GM18867 (cell line): ENCODE results near the gene UBE2C.
"Not testable (repeated sequence)": the region's sequence is repeated elsewhere in the genome, so short reads cannot be mapped to it uniquely, and the experiment has no call there.

ENCODE experiments used
- ATAC-seq: cut with Tn5 transposase; IDR thresholded peaks from one replicate; pipeline ENCODE4 v1.9.1; 2021; ENCODE audit warnings: mild to moderate bottlenecking, moderate library complexity; ENCODE audit not compliant: unreplicated experiment

The UBE2C gene

DNA sequence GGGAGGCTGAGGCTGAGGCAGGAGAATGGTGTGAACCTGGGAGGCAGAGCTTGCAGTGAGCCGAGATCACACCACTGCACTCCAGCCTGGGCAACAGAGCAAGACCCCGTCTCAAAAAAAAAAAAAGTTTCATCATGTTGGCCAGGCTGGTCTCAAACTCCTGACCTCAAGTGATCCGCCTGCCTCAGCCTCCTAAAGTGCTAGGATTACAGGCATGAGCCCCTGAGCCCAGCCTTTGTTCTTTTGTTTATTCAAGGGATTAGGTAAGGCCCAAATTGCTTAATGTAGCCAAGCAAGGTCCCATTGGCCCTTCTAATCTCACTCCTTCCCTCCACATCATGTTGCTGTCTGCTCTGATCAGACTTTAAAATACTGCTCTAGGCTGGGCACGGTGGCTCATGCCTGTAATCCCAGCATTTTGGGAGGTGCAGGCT lies 17.2 kb downstream of the UBE2C start:
- not testable (repeated sequence) for ATAC-seq

- no peak for ATAC-seq
These were observed 20.2 kb downstream of the UBE2C start for GRCh38 chr20:45832619-45833018.

GRCh38 chr20:45833030-45833882 lies 20.8 kb downstream of the UBE2C start, which contains the start of gene SNX21:
Gene SNX21 (plus strand): TSS chr20:45833799. CDS start chr20:45833920, 121 bp downstream.
- peak; percentile 47 for ATAC-seq

- peak; percentile 51 for ATAC-seq
These were observed 21.7 kb downstream of the UBE2C start for GRCh38 chr20:45833883-45834796.

GRCh38 chr20:45834797-45835161 lies 22.3 kb downstream of the UBE2C start:
- ATAC-seq = no peak

DNA sequence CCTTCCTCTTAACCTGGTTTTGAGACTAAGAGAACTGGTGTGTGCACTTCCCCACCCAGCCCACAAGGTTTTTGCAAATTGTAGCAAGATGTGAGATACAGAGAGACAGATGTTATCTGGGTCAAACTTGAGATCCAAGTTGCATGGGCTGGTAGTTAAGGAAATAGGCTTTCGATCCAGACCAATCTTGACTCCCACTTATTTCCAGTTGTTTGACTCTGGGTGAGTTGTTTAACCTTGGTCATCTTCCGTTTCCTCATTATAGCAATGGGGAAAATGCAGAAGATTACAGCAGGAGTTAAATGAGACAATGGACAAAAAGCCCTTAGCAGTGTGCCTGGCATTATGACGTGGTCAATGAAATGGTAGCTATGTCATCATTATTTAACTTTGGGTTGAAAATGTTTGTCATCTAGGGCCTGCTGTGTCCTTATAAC lies 22.9 kb downstream of the UBE2C start:
- no peak for ATAC-seq

DNA sequence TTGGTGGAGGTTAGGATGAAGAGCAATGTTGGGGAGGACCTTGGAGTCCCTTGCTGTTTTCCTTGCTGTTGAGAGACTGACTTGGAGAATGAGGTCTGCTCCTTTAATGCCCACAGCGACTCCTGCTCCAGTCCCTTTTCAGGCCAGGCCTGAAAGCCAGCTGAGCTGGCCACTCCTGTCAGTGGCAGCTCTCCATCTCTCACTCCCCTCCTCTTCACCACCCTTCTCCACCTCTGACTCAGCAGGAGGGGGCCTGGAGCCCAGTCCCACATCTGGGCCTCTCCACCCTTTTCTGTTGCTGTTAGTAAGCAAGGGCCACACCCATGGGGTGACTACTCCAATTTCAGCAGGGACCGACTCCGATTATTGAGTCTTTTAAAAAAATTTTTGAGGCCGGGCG lies 23.4 kb downstream of the UBE2C start:
- no peak for ATAC-seq

DNA sequence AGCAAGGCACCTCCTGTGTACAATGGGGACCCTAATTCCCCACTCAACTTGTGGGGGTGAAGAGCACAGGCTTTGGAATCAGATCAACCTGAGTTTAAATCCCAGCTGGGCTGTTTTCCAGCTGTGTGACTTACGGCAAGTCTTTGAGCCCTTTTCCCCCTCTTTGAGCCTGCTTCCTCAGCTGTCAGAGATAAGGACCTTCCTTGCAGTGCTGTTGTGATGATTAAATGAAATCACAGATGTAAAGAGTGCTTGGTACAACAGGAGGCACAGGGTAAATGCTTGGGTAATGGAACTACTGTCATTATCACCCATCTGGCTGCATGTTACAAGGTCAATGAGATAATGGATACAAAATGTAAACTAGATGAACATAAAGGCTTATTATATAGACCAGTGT lies 24.4 kb downstream of the UBE2C start:
- no peak for ATAC-seq

DNA sequence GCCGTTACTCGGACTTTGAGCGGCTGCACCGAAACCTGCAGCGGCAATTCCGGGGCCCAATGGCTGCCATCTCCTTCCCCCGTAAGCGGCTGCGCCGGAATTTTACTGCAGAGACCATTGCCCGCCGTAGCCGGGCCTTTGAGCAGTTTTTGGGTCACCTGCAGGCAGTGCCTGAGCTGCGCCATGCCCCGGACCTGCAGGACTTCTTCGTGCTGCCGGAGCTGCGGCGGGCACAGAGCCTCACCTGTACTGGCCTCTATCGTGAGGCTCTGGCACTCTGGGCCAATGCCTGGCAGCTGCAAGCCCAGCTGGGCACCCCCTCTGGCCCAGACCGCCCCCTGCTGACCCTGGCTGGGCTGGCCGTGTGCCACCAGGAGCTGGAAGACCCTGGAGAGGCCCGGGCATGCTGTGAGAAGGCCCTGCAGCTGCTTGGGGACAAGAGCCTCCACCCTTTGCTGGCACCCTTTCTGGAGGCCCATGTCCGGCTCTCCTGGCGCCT lies 28.3 kb downstream of the UBE2C start:
- ATAC-seq = no peak

DNA sequence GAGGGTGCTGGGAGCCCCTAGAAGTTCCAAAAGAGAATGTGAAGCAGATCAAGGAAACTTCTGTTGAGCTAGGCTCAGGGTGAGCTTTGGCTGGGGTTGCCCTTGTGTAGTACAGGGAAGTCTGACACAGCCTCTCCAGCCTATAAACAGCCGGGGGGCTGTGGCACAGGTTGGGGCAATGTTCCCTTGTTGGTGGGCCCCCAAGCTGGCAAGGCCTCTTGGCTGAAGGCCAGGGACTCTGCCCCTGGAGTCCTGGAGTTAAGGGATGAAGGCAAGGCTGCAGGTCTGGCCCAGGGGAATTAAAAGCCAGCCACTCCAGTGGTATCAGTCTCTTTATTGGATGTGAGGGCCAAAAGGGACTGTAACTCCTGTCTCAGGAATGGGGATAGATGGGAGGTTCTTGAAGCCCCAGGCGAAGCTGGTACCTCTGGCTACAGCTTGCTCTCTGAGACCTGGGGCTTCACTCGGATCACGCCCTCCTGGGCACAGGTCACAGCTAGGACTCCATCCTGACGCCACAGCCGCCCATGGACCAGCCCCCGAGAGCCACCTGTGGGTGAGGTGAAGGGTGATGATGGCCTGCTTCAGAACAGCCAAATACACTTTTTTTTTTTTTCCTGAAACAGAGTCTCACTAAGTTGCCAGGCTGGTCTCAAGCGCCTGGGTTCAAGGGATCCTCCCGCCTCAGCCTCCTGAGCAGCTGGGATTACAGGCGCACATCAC lies 29.1 kb downstream of the UBE2C start:
- ATAC-seq = no peak

DNA sequence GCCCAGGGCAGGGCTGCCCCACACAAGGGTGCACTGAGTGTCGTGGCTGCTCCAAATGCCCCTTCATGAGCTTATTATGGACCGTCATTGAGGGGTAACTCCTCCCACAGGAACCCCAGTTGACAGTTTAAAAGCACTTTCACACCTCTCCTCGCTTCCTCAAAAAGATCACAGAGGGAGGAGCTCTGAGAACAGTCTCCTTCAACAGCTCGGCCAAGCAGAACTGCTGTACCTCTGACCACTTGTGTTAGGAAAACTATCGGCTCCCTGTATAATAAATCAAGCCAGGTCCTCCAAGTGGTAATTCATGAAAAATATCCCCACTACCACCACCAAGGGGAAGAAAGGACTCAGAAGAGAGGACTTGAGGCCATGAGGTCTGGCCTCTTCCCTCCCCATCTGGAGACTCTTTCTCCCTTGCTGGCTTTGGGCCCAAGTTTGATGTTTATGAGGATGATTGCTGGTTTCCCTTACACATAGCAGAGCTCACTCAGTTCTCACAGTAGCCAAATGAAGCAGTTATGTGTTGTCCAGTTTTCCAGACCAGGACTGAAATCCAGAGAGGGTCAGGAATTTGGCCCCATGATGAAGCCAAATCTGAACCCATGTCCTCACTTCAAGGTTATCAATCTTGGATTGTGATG lies 29.8 kb downstream of the UBE2C start:
- ATAC-seq = peak; percentile 71

GRCh38 chr20:45843506-45843905 lies 31.1 kb downstream of the UBE2C start:
- no peak for ATAC-seq

GRCh38 chr20:45845452-45845851 lies 33.0 kb downstream of the UBE2C start:
- no peak for ATAC-seq

GRCh38 chr20:45848421-45848820 lies 36.0 kb downstream of the UBE2C start:
- no peak for ATAC-seq

- no peak for ATAC-seq
These were observed 36.6 kb downstream of the UBE2C start for GRCh38 chr20:45848969-45849582.

DNA sequence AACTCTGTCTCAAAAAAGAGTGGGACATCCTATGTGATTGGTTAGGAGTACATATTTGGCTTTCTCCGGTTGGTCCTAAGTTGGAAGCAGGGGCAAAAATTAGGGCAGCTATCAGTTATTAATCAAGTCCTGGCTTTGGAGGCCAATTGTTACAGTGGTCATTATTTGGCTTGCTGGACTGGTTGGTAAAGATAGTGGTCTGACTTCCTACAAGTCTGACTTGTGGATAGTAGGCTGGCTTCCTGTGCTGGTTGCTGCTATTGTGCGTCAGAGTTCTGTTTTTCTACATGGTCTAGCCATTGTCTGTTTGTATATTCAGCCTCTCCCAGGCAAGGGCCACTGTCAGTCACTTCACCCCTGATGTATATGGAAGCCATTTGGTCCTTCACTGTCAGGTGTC lies 37.8 kb downstream of the UBE2C start:
- no peak for ATAC-seq

DNA sequence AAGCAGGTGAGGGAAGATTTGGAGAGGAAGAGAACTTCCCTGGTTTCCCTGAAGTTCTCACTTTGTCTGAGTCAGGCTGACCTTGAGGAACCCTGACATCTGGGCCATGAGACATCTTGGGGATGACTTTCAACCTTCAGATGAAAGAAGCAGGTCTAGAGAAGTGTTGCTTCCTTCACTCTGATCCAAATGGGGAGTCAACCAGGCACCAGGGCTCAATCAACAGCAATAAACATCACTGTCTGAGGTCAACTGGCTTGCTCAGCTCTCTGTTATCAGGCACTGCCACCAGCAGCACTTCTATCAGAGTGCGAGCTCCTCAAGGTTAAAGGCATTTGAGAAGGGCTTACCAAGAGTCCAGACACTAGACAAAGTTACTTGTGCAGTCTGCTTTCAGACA lies 38.5 kb downstream of the UBE2C start:
- no peak for ATAC-seq

- ATAC-seq = no peak
These were observed 39.1 kb downstream of the UBE2C start for GRCh38 chr20:45851501-45851900.

DNA sequence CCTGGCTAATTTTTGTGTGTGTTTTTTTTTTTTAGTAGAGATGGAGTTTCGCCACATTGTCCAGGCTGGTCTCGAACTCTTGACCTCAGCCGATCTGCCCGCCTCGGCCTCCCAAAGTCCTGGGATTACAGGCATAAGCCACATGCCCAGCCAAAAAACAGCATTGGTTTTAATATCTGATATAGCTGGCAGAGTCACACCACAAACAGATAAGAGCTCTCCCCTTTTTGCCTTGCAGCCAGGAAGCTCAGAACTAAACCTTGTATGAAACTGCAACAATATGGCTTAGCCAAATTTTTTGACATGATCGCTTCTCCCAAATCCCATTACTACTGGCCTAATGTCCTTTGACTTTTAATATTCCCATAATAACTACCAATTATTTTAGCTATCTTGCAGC lies 39.9 kb downstream of the UBE2C start:
- ATAC-seq = no peak

DNA sequence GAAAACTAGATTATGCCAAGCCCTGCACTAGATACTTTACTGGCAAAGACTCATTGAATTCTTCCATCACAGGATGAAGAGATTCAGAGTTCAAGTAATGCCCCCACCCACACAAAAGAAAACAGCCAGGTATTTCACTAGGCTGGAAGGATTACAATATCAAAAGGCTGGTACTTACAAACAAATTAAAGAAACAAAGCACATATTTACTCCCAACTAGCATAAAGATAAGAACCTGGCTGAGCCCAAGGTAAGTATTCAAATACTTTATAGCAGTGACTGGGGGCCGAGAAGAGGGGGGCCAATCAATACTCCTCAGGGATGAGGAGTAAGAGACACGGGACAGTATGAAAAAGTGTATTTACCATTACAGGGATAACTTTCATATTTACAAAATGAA lies 41.0 kb downstream of the UBE2C start:
- no peak for ATAC-seq
